Measurements from ENCODE around the gene SCN4A.
"Not testable (repeated sequence)": the region's sequence is repeated elsewhere in the genome, so short reads cannot be mapped to it uniquely, and the experiment has no call there.

The SCN4A gene

DNA sequence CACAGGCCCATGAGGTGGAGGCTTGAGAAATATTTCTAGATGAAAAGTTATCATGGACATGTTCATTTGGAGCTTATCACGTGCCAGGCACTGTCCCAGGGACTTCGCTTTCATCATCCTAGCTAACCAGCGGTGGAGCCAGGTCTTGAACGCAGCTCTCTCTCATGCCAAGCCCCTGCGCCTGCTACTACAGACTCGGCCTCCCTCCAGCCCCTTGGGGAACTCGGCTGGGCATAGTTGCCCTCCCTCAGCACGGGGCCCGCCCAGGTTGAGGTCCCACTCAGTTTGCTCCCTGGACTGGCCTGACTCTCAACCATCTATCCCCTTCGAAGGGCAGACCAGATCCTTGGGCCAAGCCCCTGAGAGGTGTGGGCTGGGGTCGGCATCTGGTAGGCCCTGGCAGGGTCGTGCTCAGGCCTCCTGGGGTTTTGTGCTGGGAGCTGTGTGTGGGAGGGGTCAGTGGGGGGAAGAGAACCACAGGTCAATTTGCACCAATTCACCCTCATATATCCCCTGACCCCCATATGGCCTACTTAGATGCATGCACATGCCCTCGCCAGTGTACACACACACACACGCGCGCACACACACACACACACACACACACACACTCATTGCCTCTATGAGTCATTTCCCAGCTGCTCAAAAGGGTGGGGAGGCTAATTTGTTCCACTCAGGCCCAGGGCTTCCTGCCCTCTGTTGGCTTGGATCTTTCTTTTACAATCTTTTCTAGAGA lies 12.1 kb upstream of the SCN4A start:
- no peak for DNase-seq (ENCODE audit: low read depth)

DNA sequence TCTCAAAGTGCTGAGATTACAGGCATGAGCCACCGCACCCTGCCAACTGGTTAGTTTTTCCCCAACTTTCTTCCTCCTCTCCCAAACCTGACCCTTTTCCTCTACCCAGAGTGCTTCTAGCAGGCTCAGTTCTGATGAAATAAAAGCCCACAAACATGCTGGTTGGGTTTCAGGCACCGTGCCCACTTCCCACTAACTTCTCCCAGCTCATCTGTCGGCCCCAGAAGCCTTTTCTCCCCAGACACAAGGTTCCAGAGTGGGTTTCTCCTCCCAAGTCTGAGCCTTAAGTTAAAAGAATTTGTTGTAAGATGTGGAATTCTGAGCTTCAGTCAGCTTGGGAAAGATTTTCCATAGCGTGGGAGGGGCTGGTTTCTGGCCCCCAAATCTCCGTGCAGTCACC lies 11.5 kb upstream of the SCN4A start:
- no peak for DNase-seq (ENCODE audit: low read depth)

DNA sequence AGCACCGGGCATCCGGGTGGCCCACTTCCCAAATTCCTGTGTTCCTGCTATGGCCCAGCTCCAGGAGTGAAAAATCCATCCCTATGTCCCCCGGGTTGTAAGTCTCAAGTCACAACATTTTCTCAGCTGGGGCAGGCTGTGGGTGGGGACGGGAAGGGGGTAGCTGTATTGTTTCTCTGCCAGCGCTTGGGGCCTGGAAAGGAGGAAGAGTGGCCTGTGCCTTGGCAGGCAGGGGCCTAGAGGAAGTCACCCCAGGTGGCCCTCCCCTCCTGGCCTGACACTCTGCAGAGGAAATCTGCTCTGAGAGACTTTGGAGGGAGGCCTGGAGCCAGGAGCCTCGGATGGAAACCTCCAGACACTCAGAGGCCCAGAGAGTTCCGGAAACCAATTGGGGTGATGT lies 10.6 kb upstream of the SCN4A start:
- no peak for DNase-seq (ENCODE audit: low read depth)

- DNase-seq (ENCODE audit: low read depth), result not testable (repeated sequence)
Measured at GRCh38 chr17:63982641-63983040, 9.9 kb upstream of the SCN4A start.

DNA sequence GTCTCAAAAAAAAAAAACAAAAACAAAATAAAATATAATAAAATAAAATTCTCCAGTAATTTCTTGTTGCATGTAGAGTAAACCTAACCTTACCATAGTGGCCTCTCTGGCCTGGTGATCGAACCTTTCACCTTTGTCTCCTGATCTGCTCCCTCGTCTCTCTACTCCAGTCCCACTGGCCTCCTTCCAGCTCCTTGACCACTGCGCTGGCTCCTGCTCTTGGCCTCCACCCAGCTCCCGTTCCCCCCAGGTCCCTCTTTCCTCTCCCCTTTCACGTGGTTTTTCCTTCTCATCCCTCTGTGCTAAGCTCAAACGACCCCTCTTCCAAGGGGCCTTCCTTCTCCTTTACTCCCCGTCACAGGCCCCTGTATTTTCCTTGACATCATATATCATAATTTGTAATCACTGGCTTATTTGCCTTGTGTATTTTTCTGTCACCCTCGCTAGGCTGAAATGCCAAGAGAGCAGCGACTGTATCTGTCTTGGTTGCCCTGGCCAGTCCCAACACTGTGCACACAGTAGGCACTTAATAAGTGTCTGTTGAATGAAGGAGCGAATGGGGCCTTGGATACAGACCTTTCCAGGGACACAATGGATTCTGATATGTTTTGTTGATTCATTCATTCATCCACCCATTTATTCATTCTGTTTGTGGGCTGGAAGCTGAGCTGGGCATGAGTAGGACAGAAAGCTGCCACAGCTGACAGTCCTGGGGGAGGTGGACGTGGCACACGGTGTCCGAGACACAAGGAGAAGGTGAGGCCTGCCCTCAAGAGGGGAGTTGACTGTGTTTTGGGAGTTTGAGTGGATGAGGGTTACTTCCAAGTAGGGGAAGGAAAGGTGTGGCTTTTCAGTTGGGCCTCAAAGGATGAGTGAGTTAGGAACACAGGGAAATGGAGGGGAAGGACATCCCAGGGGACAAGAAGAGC lies 5.8 kb upstream of the SCN4A start:
- DNase-seq (ENCODE audit: low read depth), result no peak

DNA sequence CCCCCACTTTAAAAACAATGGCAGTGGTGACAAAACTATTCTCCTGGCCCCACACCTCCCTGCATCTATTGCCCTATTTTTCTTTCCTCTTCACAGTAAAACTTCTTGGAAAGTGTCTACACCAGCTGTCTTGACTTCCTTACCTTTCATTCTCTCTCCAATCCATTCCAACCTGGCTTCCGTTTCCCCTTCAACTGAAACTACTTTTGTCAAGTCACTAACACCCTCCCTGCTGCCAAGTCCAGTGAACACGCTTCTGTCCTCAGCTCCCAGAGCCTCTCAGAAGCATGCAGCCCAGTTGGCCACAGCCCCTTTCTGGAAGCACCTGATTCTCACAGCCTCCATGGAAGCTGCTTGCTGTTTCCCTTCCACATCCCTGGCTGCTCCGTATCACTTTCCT lies 4.0 kb upstream of the SCN4A start:
- no peak for DNase-seq (ENCODE audit: low read depth)

DNA sequence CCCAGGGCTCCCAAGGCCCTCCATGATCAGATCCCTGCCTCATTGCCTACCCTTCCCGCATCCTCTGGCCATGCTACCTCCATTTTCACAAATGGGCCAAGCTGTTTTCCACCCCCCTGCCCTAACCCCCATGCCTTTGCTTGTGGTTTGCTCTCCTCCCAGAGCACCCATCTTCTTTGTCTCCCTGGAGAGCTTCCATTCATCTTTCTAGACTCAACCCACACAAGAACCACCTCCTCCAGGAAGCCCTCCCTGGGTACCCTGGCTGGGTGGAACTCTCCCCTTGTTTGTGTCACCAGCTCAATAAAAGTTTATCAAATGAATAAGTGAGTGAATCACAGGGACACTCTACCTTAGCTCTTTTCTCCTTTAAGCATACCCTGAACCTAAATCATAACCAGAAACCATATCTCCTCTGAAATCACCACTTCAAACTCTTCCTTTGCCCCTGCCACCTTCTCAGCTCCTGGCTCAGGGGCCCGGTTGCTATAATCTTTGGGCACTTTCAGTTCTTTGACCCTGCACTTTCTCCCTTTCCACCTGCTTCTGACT lies 2.9 kb upstream of the SCN4A start:
- no peak for DNase-seq (ENCODE audit: low read depth)

DNA sequence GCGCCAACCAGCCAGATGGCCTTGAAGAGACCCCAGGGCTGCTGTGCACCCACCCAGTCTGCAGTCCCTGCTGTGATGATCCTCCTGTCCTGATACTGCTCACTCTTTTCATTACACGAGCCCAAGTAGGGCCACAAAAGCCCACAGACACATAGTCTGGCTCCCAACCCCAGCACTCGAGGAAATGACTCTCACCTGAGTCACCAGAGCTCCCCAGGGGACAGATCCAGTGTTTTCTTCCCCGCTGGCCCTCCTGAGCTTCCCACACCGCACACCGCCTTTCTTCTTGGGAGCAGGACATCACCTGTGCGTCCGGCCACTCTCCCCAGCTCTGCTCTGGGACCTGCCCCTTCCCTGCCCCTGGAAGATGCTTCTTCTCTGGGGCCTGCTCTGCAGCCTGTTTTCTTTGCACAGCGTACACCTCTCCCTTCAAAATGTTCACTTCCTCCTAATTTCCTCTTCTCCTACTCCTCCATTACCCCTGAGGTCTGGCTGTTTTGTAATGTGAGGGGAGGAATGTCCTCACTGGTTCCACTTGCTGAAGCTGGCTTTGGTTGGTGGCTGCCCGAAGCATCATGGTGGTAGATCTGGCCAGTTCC lies 2.0 kb upstream of the SCN4A start:
- no peak for DNase-seq (ENCODE audit: low read depth)

DNA sequence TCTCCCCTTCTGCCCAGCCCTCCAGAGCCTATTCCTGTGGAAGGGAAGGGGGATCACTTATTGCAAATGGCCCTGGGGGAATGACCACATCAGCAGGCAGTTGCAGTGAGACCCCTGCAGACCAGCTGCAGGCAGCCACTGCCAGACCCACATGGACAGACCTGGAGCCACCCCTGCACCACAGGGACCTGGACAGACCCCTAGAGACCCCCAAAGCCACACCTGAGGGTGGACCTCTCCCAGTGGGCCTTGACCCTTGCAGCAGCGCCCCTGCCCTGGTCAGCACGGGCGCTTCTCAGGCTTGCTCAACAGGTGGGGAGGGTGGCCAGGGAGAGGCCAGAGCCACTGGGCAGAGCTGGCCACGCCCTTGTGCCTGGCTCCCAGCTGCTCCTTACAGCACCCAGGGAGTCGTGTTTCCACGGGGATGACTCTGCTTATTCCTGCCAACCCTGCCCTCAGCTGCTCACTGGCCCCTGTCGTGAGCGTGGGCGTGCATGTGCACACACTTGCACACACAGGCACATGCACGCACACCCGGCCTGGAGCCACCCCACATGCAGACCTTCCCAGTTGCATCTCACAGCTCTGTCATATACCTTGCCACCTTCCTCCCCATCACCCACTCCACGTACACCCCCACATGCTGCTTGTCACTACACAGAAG lies 1.3 kb upstream of the SCN4A start:
- DNase-seq (ENCODE audit: low read depth), result no peak

GRCh38 chr17:63973247-63973646 lies 529 bp upstream of the SCN4A start:
- no peak for DNase-seq (ENCODE audit: low read depth)

DNA sequence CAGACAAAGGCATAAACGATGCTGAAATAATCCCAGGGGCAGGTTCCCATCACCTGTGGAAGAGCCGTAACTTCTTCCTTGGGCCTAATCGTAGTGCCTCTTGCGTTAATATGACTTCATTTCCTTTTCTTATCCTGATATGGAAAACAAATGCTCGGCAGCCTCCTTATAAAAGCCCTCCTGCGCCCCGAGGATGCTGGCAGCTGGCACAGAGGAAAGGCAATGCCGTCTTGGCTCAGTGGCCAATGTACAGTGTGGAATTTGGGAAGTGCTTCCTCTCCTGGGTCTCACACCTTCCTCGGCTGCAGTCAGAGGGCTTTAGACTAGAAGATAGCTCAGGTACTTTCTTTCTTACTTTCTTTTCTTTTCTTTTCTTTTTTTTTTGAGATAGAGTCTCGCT lies 3.4 kb downstream of the SCN4A start:
- no peak for DNase-seq (ENCODE audit: low read depth)

- DNase-seq (ENCODE audit: low read depth), result no peak
Measured at GRCh38 chr17:63967953-63968352, 4.8 kb downstream of the SCN4A start.

DNA sequence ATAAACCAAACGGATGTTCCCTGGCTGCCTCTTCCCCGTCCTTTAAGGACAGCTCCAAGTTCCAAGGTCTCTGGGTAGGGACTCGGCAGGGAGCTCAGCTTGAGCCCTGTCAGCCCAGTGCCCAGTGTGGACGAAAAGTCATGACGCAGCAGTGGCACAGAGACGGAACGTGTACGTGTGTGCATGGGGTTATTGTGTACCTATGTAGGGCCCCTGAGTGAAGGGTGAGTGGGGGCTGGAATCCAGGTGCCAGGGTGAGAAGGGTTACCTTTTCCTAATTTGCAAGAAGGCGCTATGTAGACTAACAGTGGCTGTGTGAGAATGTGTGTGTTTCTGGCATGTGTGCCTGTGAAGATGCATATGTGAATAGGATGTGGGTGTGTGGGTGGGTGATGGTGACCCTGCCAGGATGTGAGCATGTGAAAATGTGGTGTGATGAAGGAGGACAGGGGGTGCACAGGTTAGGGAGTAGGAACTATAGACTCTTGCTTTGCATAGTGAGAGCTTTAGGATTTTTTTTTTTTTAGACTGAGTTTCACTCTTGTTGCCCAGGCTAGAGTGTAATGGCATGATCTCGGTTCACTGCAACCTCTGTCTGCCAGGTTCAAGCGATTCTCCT lies 6.0 kb downstream of the SCN4A start:
- DNase-seq (ENCODE audit: low read depth), result no peak

GRCh38 chr17:63963123-63963522 lies 9.6 kb downstream of the SCN4A start:
- no peak for DNase-seq (ENCODE audit: low read depth)

- DNase-seq (ENCODE audit: low read depth), result no peak
Measured at GRCh38 chr17:63962298-63962744, 10.4 kb downstream of the SCN4A start.

GRCh38 chr17:63961355-63962212 lies 11.1 kb downstream of the SCN4A start:
- DNase-seq (ENCODE audit: low read depth), result no peak

DNA sequence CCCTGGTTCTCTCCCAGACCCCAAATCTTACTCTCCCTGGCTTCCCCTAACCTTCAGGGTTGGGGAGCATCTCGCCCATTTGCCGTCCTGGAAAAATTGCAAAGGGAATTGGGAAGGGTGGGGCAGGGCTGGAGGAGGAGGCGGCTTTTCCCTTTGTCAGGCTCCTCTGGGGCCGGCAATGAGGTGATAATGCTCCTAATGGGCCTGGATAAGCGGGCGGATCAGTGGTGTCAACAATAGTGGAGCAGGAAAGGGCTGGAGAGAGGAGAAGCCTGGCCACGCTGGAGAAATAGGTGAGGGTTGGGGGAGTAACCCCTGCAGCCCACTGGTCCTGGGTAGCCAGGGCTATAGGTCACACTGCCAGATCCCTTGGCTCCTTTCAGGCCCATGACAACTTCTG lies 12.3 kb downstream of the SCN4A start:
- DNase-seq (ENCODE audit: low read depth), result no peak

- DNase-seq (ENCODE audit: low read depth), result no peak
Measured at GRCh38 chr17:63960006-63960405, 12.7 kb downstream of the SCN4A start.

DNA sequence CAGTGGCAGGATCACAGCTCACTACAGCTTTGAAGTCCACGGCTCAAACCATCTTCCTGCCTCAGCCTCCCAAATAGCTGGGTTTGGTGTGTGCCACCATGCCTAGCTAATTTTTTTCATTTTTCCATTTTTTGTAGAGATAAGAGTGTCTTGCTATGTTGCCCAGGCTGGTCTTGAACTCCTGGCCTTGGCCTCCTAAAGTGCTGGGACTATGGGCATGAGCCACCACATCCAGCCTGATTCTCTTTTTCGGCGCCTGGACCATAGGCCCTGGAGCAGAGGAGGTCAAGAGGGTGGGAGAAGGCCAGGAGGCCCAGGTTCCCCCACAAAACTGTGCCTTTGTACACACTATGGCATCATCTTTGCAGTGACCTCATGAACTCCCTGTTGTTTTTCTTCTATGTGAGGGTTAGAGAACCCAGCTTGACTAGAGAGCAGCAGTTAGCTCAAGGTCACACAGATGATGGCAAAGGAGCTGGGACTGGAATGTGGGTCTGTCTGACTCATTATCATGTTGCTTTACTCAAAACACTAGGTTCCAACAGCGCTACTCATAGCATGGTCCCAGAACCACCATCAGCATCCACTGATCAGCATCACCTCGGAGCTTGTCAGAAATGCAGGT lies 16.3 kb downstream of the SCN4A start:
- no peak for DNase-seq (ENCODE audit: low read depth)

DNA sequence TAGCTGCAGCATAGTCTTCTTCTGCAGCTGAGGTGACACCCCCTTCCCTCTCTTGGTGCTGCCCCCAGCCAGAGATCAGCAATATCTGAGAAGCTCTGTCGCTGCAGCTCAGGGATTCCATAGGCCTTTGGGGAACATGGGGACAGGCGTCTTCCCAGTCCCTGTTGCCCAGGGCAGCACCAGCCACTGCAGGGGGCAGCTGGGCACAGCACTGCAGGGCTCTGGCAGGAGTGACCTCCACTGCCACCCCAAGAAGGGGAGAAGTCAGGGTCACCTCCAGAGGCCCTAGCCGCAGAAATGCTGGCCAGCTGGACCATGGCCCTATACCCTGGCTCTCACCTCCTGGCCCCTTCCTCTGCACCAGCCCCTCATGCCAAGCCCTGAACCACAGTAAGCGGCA lies 16.9 kb downstream of the SCN4A start:
- no peak for DNase-seq (ENCODE audit: low read depth)

Measured in activated T-cell treated with anti-CD3 and anti-CD28 coated beads for 1 hour (primary cell).